ENCODE measurements around the gene CCT7. TPM values are rescaled to one million over a fixed set of nuclear protein-coding genes. Genes with fewer than 3 reads are reported as not detected.
A peak's percentile ranks its signal among the peaks of the same experiment; 100 is the strongest.

Gene CCT7
- total and polyA plus RNA-seq, 2 experiments from 2014 or later = 287 to 642 TPM

DNA sequence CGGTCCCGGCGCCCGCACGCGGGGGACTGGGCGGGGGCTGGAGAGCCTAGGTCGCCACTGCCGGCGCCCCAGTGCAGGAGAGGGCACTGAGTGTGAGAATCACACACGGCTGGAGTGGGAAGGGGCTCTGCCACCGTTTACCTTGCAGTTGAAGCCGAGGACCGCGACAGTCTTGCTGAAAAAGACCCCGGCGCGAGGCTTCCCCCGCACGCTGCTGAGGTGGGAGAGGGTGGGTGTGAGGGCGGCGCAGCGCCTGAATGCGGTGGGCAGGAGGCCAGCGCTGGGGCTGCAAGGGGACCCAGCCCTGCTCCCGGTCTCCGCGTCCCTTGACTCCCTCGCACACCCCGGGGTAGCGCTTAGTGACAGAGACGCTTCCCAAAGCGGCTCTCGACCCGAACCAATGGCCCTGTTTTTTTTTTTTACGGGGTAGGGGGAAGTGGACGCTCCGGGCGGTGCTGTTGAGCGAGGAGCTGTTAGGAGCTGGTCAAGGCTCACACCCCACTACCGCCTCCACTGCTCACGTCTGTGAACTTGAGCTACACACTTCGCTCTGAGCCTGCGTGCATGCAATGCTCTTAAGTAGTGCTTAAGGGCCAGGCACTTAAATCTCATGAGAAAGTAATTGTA is 30.9 kb upstream of the CCT7 start (continued):
- TF ChIP-seq, protein P1, sequence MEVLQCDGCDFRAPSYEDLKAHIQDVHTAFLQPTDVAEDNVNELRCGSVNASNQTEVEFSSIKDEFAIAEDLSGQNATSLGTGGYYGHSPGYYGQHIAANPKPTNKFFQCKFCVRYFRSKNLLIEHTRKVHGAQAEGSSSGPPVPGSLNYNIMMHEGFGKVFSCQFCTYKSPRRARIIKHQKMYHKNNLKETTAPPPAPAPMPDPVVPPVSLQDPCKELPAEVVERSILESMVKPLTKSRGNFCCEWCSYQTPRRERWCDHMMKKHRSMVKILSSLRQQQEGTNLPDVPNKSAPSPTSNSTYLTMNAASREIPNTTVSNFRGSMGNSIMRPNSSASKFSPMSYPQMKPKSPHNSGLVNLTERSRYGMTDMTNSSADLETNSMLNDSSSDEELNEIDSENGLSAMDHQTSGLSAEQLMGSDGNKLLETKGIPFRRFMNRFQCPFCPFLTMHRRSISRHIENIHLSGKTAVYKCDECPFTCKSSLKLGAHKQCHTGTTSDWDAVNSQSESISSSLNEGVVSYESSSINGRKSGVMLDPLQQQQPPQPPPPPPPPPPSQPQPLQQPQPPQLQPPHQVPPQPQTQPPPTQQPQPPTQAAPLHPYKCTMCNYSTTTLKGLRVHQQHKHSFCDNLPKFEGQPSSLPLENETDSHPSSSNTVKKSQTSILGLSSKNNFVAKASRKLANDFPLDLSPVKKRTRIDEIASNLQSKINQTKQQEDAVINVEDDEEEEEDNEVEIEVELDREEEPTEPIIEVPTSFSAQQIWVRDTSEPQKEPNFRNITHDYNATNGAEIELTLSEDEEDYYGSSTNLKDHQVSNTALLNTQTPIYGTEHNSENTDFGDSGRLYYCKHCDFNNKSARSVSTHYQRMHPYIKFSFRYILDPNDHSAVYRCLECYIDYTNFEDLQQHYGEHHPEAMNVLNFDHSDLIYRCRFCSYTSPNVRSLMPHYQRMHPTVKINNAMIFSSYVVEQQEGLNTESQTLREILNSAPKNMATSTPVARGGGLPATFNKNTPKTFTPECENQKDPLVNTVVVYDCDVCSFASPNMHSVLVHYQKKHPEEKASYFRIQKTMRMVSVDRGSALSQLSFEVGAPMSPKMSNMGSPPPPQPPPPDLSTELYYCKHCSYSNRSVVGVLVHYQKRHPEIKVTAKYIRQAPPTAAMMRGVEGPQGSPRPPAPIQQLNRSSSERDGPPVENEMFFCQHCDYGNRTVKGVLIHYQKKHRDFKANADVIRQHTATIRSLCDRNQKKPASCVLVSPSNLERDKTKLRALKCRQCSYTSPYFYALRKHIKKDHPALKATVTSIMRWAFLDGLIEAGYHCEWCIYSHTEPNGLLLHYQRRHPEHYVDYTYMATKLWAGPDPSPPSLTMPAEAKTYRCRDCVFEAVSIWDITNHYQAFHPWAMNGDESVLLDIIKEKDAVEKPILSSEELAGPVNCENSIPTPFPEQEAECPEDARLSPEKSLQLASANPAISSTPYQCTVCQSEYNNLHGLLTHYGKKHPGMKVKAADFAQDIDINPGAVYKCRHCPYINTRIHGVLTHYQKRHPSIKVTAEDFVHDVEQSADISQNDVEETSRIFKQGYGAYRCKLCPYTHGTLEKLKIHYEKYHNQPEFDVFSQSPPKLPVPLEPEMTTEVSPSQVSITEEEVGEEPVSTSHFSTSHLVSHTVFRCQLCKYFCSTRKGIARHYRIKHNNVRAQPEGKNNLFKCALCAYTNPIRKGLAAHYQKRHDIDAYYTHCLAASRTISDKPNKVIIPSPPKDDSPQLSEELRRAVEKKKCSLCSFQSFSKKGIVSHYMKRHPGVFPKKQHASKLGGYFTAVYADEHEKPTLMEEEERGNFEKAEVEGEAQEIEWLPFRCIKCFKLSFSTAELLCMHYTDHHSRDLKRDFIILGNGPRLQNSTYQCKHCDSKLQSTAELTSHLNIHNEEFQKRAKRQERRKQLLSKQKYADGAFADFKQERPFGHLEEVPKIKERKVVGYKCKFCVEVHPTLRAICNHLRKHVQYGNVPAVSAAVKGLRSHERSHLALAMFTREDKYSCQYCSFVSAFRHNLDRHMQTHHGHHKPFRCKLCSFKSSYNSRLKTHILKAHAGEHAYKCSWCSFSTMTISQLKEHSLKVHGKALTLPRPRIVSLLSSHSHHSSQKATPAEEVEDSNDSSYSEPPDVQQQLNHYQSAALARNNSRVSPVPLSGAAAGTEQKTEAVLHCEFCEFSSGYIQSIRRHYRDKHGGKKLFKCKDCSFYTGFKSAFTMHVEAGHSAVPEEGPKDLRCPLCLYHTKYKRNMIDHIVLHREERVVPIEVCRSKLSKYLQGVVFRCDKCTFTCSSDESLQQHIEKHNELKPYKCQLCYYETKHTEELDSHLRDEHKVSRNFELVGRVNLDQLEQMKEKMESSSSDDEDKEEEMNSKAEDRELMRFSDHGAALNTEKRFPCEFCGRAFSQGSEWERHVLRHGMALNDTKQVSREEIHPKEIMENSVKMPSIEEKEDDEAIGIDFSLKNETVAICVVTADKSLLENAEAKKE (CRISPR knock-in tag; IDR thresholded peaks at IDR 0.05) = no peak
- TF ChIP-seq EZH2 (IDR thresholded peaks at IDR 0.05; ENCODE audit: low read depth, unreplicated experiment) (peak; percentile 27), ZNF114 (CRISPR knock-in tag; IDR thresholded peaks at IDR 0.05) (no peak), POLR2AphosphoS5 (IDR thresholded peaks at IDR 0.05; ENCODE audit: low read depth) (no peak), ZNF331 (CRISPR knock-in tag; IDR thresholded peaks at IDR 0.05; ENCODE audit: low read depth) (no peak), EZH2phosphoT487 (IDR thresholded peaks at IDR 0.05; ENCODE audit: unreplicated experiment) (peak; percentile 42), NANOG (IDR thresholded peaks at IDR 0.05; ENCODE audit: borderline replicate concordance) (no peak), CREB1 (CRISPR knock-in tag; IDR thresholded peaks at IDR 0.05; ENCODE audit: low read depth) (no peak)
- TF ChIP-seq, protein P2, sequence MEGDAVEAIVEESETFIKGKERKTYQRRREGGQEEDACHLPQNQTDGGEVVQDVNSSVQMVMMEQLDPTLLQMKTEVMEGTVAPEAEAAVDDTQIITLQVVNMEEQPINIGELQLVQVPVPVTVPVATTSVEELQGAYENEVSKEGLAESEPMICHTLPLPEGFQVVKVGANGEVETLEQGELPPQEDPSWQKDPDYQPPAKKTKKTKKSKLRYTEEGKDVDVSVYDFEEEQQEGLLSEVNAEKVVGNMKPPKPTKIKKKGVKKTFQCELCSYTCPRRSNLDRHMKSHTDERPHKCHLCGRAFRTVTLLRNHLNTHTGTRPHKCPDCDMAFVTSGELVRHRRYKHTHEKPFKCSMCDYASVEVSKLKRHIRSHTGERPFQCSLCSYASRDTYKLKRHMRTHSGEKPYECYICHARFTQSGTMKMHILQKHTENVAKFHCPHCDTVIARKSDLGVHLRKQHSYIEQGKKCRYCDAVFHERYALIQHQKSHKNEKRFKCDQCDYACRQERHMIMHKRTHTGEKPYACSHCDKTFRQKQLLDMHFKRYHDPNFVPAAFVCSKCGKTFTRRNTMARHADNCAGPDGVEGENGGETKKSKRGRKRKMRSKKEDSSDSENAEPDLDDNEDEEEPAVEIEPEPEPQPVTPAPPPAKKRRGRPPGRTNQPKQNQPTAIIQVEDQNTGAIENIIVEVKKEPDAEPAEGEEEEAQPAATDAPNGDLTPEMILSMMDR (conservative IDR thresholded peaks at IDR 0.05; ENCODE audit: low read depth in 2 of 2) = no peak
